Mesendoderm (in vitro differentiated cells): ENCODE data around the gene GNA12.

ENCODE experiments used
- DNase-seq: peaks from one replicate; pipeline ENCODE4 v3.0.0; 2013
- H2AK5ac ChIP-seq: 2 replicates; pipeline ENCODE4 v1.6.1; 2013; ENCODE audit warnings: low read length, inconsistent platforms
- H2BK120ac ChIP-seq: 2 replicates; pipeline ENCODE4 v1.6.1; 2013; ENCODE audit warnings: low read depth, mild to moderate bottlenecking, low read length, moderate library complexity, mixed read lengths
- H2BK15ac ChIP-seq: replicated peaks from 2 replicates; pipeline ENCODE4 v1.6.1; 2013; ENCODE audit warnings: low read depth, mild to moderate bottlenecking, moderate library complexity
- H2BK5ac ChIP-seq: 2 replicates; pipeline ENCODE4 v1.6.1; 2013; ENCODE audit warnings: low read length, inconsistent platforms
- H3K18ac ChIP-seq: 2 replicates; pipeline ENCODE4 v1.6.1; 2013; ENCODE audit warnings: mild to moderate bottlenecking, low read length, mixed read lengths
- H3K23ac ChIP-seq: one replicate; pipeline ENCODE4 v1.6.1; 2013; ENCODE audit warnings: low read length
- H3K27ac ChIP-seq: 2 replicates; pipeline ENCODE4 v1.5.1; 2013; ENCODE audit warnings: low read depth, mild to moderate bottlenecking, inconsistent platforms, low read length, moderate library complexity
- H3K27me3 ChIP-seq: 2 replicates; pipeline ENCODE4 v1.6.1; 2013; ENCODE audit warnings: low read length, control low read depth, mild to moderate bottlenecking, inconsistent platforms; ENCODE audit not compliant: insufficient read depth, poor library complexity
- H3K36me3 ChIP-seq: 2 replicates; pipeline ENCODE4 v1.6.1; 2013; ENCODE audit warnings: low read length, inconsistent platforms; ENCODE audit not compliant: control insufficient read depth, insufficient read depth
- H3K4ac ChIP-seq: one replicate; pipeline ENCODE4 v1.6.1; 2013; ENCODE audit warnings: low read depth, mild to moderate bottlenecking, low read length, moderate library complexity
- H3K4me1 ChIP-seq: 2 replicates; pipeline ENCODE4 v1.6.1; 2013; ENCODE audit warnings: low read depth, low read length, inconsistent platforms; ENCODE audit not compliant: control insufficient read depth
- H3K4me2 ChIP-seq: 2 replicates; pipeline ENCODE4 v1.6.1; 2013; ENCODE audit warnings: low read length
- H3K4me3 ChIP-seq: 2 replicates; pipeline ENCODE4 v1.5.1; 2013; ENCODE audit warnings: mild to moderate bottlenecking, low read length
- H3K56ac ChIP-seq: one replicate; pipeline ENCODE4 v1.6.1; 2013; ENCODE audit warnings: low read length
- H3K79me1 ChIP-seq: 2 replicates; pipeline ENCODE4 v1.6.1; 2013; ENCODE audit warnings: low read length, inconsistent platforms
- H3K79me2 ChIP-seq: 2 replicates; pipeline ENCODE4 v1.6.1; 2013; ENCODE audit warnings: mild to moderate bottlenecking, low read length; ENCODE audit not compliant: control insufficient read depth, insufficient read depth
- H3K9ac ChIP-seq: 2 replicates; pipeline ENCODE4 v1.6.1; 2013; ENCODE audit warnings: low read length, inconsistent platforms
- H4K5ac ChIP-seq: one replicate; pipeline ENCODE4 v1.6.1; 2013; ENCODE audit warnings: low read length
- H4K8ac ChIP-seq: one replicate; pipeline ENCODE4 v1.6.1; 2013; ENCODE audit warnings: low read depth, mild to moderate bottlenecking, control low read depth, low read length, moderate library complexity
- WGBS: extraction: QIAGEN DNeasy Blood & Tissue Kit; methylation state at CpG from one replicate; pipeline ENCODE4 v1.1.7; 2013; ENCODE audit warnings: low lambda C conversion rate, missing lambda C conversion rate; ENCODE audit not compliant: insufficient coverage; ENCODE audit errors: extremely low coverage; 5-methylcytosine and 5-hydroxymethylcytosine counted together

GNA12 gene

DNA sequence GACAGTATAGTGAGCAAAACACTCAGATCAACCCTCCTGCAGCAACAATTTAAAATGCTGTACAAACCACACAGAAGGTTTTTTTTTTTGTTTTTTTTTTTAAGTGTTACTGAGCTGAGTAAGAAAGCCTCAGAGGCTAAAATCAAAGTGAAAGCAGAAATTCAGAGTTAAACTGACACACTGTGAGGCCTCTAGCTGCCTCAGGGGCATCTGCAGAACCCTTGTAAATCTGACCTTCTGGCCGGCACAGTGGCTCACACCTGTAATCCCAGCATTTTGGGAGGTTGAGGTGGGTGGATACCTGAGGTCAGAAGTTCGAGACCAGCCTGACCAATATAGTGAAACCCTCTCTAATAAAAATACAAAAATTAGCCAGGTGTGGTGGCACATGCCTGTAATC lies 7.4 kb upstream of the GNA12 start:
- no peak for DNase-seq

DNA sequence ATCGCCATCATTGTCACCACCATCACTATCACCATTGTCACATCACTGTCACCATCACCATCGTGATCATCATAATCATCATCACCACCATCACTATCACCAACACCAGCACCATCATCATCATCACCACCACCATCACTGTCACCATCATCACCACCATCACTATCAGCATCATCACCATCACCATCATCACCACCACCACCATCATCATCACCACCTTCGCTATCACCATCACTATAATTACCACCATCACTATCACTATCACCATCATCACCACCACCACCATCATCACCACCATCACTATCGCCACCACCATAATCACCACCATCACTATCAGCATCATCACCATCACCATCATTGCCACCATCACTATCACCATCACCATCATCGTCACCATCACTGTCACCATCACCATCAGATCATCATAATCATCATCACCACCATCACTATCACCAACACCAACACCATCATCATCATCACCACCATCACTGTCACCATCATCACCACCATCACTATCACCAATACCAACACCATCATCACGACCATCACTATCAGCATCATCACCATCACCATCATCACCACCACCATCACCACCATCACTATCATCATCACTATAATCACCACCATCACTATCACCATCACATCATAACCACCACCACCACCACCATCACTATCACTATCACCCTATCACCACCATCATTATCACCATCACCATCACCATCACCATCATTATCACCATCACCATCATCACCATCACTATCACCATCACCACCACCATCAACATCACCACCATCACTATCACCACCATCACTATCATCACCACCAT lies 6.0 kb upstream of the GNA12 start:
- Histone ChIP-seq H3K18ac (no peak overlapping the region), H3K23ac (no peak overlapping the region), H2BK120ac (no peak overlapping the region), H3K27me3 (no peaks in the 10 kb centered on the region), H3K4me1 (no peaks in the 10 kb centered on the region), H2AK5ac (no peak overlapping the region), H3K4ac (no peak overlapping the region), H2BK5ac (no peak overlapping the region), H3K27ac (no peak overlapping the region), H3K56ac (no peak overlapping the region), H2BK15ac (no peak overlapping the region), H4K5ac (no peak overlapping the region), H3K9ac (no peak overlapping the region), H4K8ac (no peak overlapping the region), H3K79me2 (no peaks in the 10 kb centered on the region), H3K36me3 (no peaks in the 10 kb centered on the region), H3K4me3 (no peak overlapping the region), H3K4me2 (no peak overlapping the region), H3K79me1 (no peaks in the 10 kb centered on the region)
- DNase-seq = no peak
- no CpG with 5 or more reads among the region's 6 CpGs for WGBS

More for the DNA sequence above, 7.4 kb upstream of the GNA12 start:
- Histone ChIP-seq H3K4ac (no peak overlapping the region), H3K79me2 (no peaks in the 10 kb centered on the region), H3K18ac (no peak overlapping the region), H3K56ac (no peak overlapping the region), H3K23ac (no peak overlapping the region), H2BK15ac (no peak overlapping the region), H2BK120ac (no peak overlapping the region), H2AK5ac (no peak overlapping the region), H4K8ac (no peak overlapping the region), H3K36me3 (no peaks in the 10 kb centered on the region), H3K79me1 (no peaks in the 10 kb centered on the region), H3K27ac (no peak overlapping the region), H2BK5ac (no peak overlapping the region), H3K4me2 (no peak overlapping the region), H4K5ac (no peak overlapping the region), H3K27me3 (no peaks in the 10 kb centered on the region), H3K9ac (no peak overlapping the region), H3K4me1 (no peaks in the 10 kb centered on the region), H3K4me3 (no peak overlapping the region)
- no CpG with 5 or more reads among the region's 2 CpGs for WGBS

DNA sequence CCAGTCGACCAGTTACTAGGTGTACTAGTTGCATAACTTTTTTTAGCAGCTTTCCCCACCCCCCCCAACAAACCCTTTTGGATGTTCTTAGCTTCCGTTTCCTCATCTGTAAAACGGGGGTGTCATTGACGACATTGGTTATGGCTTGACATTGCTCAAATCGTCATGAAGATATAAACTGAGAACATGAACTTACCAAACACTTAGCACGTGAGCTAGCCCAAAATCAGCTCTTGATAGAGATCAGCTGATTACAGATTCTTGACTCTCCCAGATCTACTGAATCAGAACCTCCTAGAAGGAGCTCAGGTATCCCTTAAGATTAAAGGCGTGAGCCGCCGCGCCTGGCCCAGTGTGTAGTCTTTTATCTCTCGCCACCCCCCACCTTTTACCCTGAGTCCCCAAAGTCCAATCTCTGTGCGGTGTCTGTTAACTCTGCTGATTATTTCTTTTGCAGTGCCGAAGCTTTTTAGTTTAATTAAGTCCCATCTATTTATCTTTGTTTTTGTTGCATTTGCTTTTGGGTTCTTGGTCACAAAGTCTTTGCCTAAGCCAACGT lies 1.0 kb upstream of the GNA12 start:
- Histone ChIP-seq H2BK15ac (no peak overlapping the region), H2AK5ac (no peak overlapping the region), H3K18ac (peak overlapping the region; percentile 90), H3K23ac (no peak overlapping the region), H4K5ac (no peak overlapping the region), H3K4ac (no peak overlapping the region), H4K8ac (no peak overlapping the region), H3K56ac (peak overlapping the region; percentile 80), H2BK5ac (no peak overlapping the region), H3K79me1 (peaks cover 15% of the 10 kb centered on the region), H2BK120ac (no peak overlapping the region), H3K36me3 (no peaks in the 10 kb centered on the region), H3K79me2 (peaks cover 31% of the 10 kb centered on the region), H3K27ac (peak overlapping the region; percentile 82), H3K4me3 (no peak overlapping the region), H3K27me3 (no peaks in the 10 kb centered on the region), H3K4me1 (peaks cover 4% of the 10 kb centered on the region), H3K4me2 (peak overlapping the region; percentile 27), H3K9ac (peak overlapping the region; percentile 72)
- peak; percentile 67 for DNase-seq
- WGBS = no CpG with 5 or more reads among the region's 14 CpGs

DNA sequence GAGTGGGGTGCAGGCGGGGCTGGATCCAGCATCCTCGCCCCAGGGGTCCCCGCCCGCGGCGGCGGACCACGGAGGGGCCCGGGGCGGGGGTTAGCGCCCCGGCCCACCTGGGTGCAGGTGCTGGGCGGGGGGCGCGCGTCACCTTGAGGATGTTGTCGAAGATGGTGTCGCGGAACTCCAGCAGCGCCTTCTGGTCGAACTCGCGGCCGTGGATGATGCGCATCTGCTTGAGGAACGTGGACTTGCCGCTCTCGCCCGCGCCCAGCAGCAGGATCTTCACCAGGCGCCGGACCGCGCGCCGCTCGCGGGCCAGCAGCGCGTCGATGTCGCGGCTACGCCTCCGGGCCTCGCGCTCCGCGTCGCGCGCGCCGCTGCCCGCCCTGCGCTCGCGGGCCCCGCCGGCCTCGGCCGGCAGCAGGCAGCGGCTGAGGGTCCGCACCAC lies 376 bp downstream of the GNA12 start:
- peak overlapping the region; percentile 63 for H3K4ac ChIP-seq
- H3K9ac ChIP-seq = peak overlapping the region; percentile 88
- H3K4me1 ChIP-seq = peaks cover 4% of the 10 kb centered on the region
- peak overlapping the region; percentile 68 for H3K27ac ChIP-seq
- H4K5ac ChIP-seq = no peak overlapping the region
- H3K4me2 ChIP-seq = peak overlapping the region; percentile 12
- H3K79me2 ChIP-seq = peaks cover 43% of the 10 kb centered on the region
- no peak overlapping the region for H4K8ac ChIP-seq
- no CpG with 5 or more reads among the region's 64 CpGs for WGBS
- H3K4me3 ChIP-seq = peak overlapping the region; percentile 82
- H3K23ac ChIP-seq = no peak overlapping the region
- H2BK15ac ChIP-seq = no peak overlapping the region
- H2AK5ac ChIP-seq = no peak overlapping the region
- peak overlapping the region; percentile 16 for H2BK120ac ChIP-seq
- H3K56ac ChIP-seq = peak overlapping the region; percentile 93
- H3K18ac ChIP-seq = peak overlapping the region; percentile 75
- no peak overlapping the region for H2BK5ac ChIP-seq
- DNase-seq = no peak
- no peaks in the 10 kb centered on the region for H3K36me3 ChIP-seq
- H3K27me3 ChIP-seq = no peaks in the 10 kb centered on the region
- H3K79me1 ChIP-seq = peaks cover 15% of the 10 kb centered on the region

DNA sequence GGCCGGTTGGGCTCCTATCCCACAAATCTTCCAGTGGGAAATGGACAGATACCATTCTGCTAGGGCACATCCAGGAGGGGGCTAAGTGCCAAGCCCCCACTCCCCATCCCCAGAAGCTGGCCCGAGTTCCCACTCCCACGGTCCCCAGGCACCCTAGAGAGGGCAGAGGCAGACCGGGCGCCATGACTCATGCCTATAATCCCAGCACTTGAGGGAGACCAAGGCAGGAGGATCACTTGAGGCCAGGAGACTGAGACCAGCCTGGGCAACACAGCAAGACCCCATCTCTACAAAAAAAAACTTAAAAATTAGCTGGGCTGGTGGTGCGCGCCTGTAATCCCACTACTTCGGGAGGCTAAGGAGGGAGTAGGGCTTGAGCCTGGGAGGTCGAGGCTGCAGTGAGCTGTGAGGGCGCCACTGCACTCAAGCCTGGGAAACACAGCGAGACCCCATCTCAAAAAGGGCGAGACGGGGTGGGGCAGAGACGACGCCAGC lies 870 bp downstream of the GNA12 start:
- H3K23ac ChIP-seq = no peak overlapping the region
- no peak for DNase-seq
- peaks cover 15% of the 10 kb centered on the region for H3K79me1 ChIP-seq
- H3K27ac ChIP-seq = no peak overlapping the region
- H3K27me3 ChIP-seq = no peaks in the 10 kb centered on the region
- peak overlapping the region; percentile 30 for H3K4me2 ChIP-seq
- H3K4me3 ChIP-seq = peak overlapping the region; percentile 82
- no peak overlapping the region for H2AK5ac ChIP-seq
- no CpG with 5 or more reads among the region's 15 CpGs for WGBS
- peaks cover 4% of the 10 kb centered on the region for H3K4me1 ChIP-seq
- H3K36me3 ChIP-seq = no peaks in the 10 kb centered on the region
- no peak overlapping the region for H4K8ac ChIP-seq
- peak overlapping the region; percentile 75 for H3K18ac ChIP-seq
- H2BK15ac ChIP-seq = no peak overlapping the region
- peaks cover 43% of the 10 kb centered on the region for H3K79me2 ChIP-seq
- H3K4ac ChIP-seq = peak overlapping the region; percentile 63
- peak overlapping the region; percentile 88 for H3K9ac ChIP-seq
- no peak overlapping the region for H2BK120ac ChIP-seq
- H3K56ac ChIP-seq = peak overlapping the region; percentile 93
- H2BK5ac ChIP-seq = no peak overlapping the region
- no peak overlapping the region for H4K5ac ChIP-seq
